ENCODE results near the gene RNFT2.

RNFT2 gene

DNA sequence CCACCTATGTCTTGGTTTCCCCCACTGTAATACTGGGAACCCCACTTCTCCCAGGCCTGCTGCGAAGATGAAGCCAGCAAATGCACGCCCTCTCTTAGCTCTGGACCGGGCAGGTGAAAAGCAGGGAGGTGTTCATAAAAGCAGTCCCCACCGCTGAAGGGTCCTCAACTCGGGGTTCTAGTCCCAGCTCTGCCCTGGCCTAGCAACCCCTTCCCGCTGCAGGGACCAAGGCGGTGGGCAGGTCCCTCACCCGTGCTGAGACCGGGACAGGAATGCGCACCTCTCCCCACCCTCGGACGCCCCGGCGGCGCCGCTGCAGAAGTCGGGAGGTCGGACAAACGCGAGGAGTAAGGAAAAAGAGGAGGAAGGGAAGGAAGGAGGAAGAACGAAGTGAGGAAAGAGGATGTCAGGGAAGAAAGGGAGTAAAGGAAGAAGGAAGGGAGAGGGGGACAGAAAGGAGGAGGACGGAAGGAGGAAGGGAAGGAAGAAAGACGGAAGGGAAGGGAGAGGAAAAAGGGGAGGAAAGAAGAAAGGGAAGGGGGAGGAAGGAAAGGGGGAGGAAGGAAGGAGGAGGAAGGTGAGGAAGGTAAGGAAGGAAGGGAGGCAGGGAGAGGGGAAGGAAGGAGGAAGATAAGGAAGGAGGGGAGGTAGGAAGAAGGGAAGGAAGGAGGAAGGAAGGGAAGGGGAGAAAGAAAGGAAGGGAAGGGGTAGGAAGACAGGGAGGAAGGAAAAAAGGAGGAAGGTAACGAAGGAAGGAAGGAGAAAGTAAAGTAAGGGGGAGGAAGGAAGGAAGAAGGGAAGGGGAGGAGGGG lies 947 bp upstream of the RNFT2 start (continued):
- no peak for TF ChIP-seq ZNF223 (tag by site-specific recombination; IDR thresholded peaks at IDR 0.05)
- TF ChIP-seq, protein P1, sequence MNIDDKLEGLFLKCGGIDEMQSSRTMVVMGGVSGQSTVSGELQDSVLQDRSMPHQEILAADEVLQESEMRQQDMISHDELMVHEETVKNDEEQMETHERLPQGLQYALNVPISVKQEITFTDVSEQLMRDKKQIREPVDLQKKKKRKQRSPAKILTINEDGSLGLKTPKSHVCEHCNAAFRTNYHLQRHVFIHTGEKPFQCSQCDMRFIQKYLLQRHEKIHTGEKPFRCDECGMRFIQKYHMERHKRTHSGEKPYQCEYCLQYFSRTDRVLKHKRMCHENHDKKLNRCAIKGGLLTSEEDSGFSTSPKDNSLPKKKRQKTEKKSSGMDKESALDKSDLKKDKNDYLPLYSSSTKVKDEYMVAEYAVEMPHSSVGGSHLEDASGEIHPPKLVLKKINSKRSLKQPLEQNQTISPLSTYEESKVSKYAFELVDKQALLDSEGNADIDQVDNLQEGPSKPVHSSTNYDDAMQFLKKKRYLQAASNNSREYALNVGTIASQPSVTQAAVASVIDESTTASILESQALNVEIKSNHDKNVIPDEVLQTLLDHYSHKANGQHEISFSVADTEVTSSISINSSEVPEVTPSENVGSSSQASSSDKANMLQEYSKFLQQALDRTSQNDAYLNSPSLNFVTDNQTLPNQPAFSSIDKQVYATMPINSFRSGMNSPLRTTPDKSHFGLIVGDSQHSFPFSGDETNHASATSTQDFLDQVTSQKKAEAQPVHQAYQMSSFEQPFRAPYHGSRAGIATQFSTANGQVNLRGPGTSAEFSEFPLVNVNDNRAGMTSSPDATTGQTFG (tag by site-specific recombination; IDR thresholded peaks at IDR 0.05; ENCODE audit: borderline replicate concordance): peak; percentile 86; the same call in 1 of the 2 replicates
- TF ChIP-seq ZNF521 (tag by site-specific recombination; IDR thresholded peaks at IDR 0.05): no peak; the same call in 1 of the 2 replicates
- no peak for TF ChIP-seq ZNF19 (tag by site-specific recombination; IDR thresholded peaks at IDR 0.05; ENCODE audit: low read depth)
- no peak for TF ChIP-seq HOXA7 (CRISPR knock-in tag; IDR thresholded peaks at IDR 0.05; ENCODE audit: borderline replicate concordance)
- TF ChIP-seq KLF7 (tag by site-specific recombination; IDR thresholded peaks at IDR 0.05; ENCODE audit: borderline replicate concordance): peak; percentile 66; the same call in 1 of the 2 replicates
- TF ChIP-seq HOXC10 (CRISPR knock-in tag; IDR thresholded peaks at IDR 0.05): 0 out of 2 replicates have a peak, but pooled peaks have one; percentile 68
- 0 out of 2 replicates have a peak, but pooled peaks have one; percentile 23 for TF ChIP-seq ZNF600 (tag by site-specific recombination; IDR thresholded peaks at IDR 0.05)
- peak; percentile 73; the same call in 1 of the 2 replicates for TF ChIP-seq ZBTB7A (tag by site-specific recombination; IDR thresholded peaks at IDR 0.05; ENCODE audit: low read depth)
- TF ChIP-seq ZNF2 (tag by site-specific recombination; IDR thresholded peaks at IDR 0.05): peak; percentile 71
- no peak for TF ChIP-seq ZNF23 (tag by site-specific recombination; IDR thresholded peaks at IDR 0.05; ENCODE audit: borderline replicate concordance)
- peak; percentile 43; the same call in 1 of the 2 replicates for TF ChIP-seq ZNF548 (tag by site-specific recombination; IDR thresholded peaks at IDR 0.05)
- peak; percentile 21; the same call in 1 of the 2 replicates for TF ChIP-seq ZNF239 (tag by site-specific recombination; IDR thresholded peaks at IDR 0.05)
- no peak for TF ChIP-seq ZNF48 (tag by site-specific recombination; IDR thresholded peaks at IDR 0.05)
- TF ChIP-seq ZFHX2 (tag by site-specific recombination; conservative IDR thresholded peaks at IDR 0.05): no peak
- TF ChIP-seq SP2 (tag by site-specific recombination; IDR thresholded peaks at IDR 0.05): peak; percentile 55
- TF ChIP-seq, protein P2, sequence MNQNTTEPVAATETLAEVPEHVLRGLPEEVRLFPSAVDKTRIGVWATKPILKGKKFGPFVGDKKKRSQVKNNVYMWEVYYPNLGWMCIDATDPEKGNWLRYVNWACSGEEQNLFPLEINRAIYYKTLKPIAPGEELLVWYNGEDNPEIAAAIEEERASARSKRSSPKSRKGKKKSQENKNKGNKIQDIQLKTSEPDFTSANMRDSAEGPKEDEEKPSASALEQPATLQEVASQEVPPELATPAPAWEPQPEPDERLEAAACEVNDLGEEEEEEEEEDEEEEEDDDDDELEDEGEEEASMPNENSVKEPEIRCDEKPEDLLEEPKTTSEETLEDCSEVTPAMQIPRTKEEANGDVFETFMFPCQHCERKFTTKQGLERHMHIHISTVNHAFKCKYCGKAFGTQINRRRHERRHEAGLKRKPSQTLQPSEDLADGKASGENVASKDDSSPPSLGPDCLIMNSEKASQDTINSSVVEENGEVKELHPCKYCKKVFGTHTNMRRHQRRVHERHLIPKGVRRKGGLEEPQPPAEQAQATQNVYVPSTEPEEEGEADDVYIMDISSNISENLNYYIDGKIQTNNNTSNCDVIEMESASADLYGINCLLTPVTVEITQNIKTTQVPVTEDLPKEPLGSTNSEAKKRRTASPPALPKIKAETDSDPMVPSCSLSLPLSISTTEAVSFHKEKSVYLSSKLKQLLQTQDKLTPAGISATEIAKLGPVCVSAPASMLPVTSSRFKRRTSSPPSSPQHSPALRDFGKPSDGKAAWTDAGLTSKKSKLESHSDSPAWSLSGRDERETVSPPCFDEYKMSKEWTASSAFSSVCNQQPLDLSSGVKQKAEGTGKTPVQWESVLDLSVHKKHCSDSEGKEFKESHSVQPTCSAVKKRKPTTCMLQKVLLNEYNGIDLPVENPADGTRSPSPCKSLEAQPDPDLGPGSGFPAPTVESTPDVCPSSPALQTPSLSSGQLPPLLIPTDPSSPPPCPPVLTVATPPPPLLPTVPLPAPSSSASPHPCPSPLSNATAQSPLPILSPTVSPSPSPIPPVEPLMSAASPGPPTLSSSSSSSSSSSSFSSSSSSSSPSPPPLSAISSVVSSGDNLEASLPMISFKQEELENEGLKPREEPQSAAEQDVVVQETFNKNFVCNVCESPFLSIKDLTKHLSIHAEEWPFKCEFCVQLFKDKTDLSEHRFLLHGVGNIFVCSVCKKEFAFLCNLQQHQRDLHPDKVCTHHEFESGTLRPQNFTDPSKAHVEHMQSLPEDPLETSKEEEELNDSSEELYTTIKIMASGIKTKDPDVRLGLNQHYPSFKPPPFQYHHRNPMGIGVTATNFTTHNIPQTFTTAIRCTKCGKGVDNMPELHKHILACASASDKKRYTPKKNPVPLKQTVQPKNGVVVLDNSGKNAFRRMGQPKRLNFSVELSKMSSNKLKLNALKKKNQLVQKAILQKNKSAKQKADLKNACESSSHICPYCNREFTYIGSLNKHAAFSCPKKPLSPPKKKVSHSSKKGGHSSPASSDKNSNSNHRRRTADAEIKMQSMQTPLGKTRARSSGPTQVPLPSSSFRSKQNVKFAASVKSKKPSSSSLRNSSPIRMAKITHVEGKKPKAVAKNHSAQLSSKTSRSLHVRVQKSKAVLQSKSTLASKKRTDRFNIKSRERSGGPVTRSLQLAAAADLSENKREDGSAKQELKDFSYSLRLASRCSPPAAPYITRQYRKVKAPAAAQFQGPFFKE (tag by site-specific recombination; IDR thresholded peaks at IDR 0.05; ENCODE audit: borderline replicate concordance): 0 out of 2 replicates have a peak, but pooled peaks have one; percentile 50
- peak; percentile 66; the same call in 1 of the 2 replicates for TF ChIP-seq RBAK (tag by site-specific recombination; IDR thresholded peaks at IDR 0.05)
- peak; percentile 40; the same call in 1 of the 2 replicates for TF ChIP-seq ZNF146 (tag by site-specific recombination; IDR thresholded peaks at IDR 0.05)
- no peak for TF ChIP-seq ZNF274 (IDR thresholded peaks at IDR 0.05; ENCODE audit: low read length)
- TF ChIP-seq ZNF274 (tag by site-specific recombination; IDR thresholded peaks at IDR 0.05; ENCODE audit: borderline replicate concordance): no peak
- TF ChIP-seq ZNF155 (tag by site-specific recombination; IDR thresholded peaks at IDR 0.05): no peak
- TF ChIP-seq, protein P3, sequence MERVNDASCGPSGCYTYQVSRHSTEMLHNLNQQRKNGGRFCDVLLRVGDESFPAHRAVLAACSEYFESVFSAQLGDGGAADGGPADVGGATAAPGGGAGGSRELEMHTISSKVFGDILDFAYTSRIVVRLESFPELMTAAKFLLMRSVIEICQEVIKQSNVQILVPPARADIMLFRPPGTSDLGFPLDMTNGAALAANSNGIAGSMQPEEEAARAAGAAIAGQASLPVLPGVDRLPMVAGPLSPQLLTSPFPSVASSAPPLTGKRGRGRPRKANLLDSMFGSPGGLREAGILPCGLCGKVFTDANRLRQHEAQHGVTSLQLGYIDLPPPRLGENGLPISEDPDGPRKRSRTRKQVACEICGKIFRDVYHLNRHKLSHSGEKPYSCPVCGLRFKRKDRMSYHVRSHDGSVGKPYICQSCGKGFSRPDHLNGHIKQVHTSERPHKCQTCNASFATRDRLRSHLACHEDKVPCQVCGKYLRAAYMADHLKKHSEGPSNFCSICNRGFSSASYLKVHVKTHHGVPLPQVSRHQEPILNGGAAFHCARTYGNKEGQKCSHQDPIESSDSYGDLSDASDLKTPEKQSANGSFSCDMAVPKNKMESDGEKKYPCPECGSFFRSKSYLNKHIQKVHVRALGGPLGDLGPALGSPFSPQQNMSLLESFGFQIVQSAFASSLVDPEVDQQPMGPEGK (tag by site-specific recombination; IDR thresholded peaks at IDR 0.05): peak; percentile 58
- TF ChIP-seq ZNF324 (tag by site-specific recombination; IDR thresholded peaks at IDR 0.05): peak; percentile 80; the same call in 1 of the 2 replicates
- no peak for TF ChIP-seq ZNF610 (tag by site-specific recombination; IDR thresholded peaks at IDR 0.05; ENCODE audit: borderline replicate concordance)
- no peak; the same call in 1 of the 2 replicates for TF ChIP-seq ZNF10 (tag by site-specific recombination; IDR thresholded peaks at IDR 0.05)
- TF ChIP-seq ZNF791 (tag by site-specific recombination; IDR thresholded peaks at IDR 0.05): 0 out of 2 replicates have a peak, but pooled peaks have one; percentile 69
- peak; percentile 30; the same call in 1 of the 2 replicates for TF ChIP-seq EGR2 (tag by site-specific recombination; IDR thresholded peaks at IDR 0.05; ENCODE audit: low read depth)
- TF ChIP-seq, protein P4, sequence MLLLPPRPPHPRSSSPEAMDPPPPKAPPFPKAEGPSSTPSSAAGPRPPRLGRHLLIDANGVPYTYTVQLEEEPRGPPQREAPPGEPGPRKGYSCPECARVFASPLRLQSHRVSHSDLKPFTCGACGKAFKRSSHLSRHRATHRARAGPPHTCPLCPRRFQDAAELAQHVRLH (tag by site-specific recombination; IDR thresholded peaks at IDR 0.05): 0 out of 2 replicates have a peak, but pooled peaks have one; percentile 29
